Mammary epithelial cell (primary cell): Measurements from ENCODE around the gene FAM163A.

Experiments used
- EZH2 ChIP-seq: IDR thresholded peaks from 2 replicates; pipeline ENCODE4 v1.6.1; 2012; ENCODE audit warnings: low read length, inconsistent platforms, borderline replicate concordance
- TF ChIP-seq, protein P1 (sequence below), 2 donors: IDR thresholded peaks in 1 of 2; conservative IDR thresholded peaks in 1 of 2; 2 replicates each; pipeline ENCODE4 v1.5.1; 2011 to 2012; ENCODE audit warnings: inconsistent platforms in 2 of 2, low read length in 2 of 2, mild to moderate bottlenecking in 2 of 2, control low read depth in 1 of 2, low read depth in 1 of 2; ENCODE audit not compliant: insufficient read depth in 1 of 2; ENCODE audit errors: extremely low read depth in 1 of 2

DNA sequence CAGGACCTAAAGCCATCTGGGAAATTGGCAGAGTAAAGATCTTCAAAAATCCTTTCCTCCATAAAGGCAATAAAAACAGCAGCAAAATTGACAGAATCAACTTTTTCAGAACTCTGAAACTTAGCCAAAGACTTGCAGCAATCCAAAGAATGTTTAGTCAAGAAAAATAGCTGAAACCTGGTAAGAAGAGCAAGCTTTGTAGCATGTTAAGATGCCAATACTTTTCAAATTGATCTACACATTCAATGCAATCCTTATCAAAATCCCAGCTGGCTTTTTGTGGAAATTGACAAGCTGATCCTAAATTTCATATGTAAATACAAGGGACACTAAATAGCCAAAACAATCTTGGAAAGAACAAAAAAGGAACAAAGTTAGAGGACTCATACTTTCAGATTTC lies 23.8 kb upstream of the FAM163A start:
- TF ChIP-seq, protein P1, sequence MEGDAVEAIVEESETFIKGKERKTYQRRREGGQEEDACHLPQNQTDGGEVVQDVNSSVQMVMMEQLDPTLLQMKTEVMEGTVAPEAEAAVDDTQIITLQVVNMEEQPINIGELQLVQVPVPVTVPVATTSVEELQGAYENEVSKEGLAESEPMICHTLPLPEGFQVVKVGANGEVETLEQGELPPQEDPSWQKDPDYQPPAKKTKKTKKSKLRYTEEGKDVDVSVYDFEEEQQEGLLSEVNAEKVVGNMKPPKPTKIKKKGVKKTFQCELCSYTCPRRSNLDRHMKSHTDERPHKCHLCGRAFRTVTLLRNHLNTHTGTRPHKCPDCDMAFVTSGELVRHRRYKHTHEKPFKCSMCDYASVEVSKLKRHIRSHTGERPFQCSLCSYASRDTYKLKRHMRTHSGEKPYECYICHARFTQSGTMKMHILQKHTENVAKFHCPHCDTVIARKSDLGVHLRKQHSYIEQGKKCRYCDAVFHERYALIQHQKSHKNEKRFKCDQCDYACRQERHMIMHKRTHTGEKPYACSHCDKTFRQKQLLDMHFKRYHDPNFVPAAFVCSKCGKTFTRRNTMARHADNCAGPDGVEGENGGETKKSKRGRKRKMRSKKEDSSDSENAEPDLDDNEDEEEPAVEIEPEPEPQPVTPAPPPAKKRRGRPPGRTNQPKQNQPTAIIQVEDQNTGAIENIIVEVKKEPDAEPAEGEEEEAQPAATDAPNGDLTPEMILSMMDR (conservative IDR thresholded peaks at IDR 0.05 in 1 of 2, IDR thresholded peaks at IDR 0.05 in 1 of 2; ENCODE audit: extremely low read depth in 1 of 2, insufficient read depth in 1 of 2, low read depth in 1 of 2, low read length in 2 of 2) = no peak
- TF ChIP-seq EZH2 = no peak
